AG10803 (cell line): Measurements from ENCODE around the gene GPC5.

Source experiments
- DNase-seq: peaks from one replicate; pipeline ENCODE4 v3.0.0; 2010; ENCODE audit warnings: low read depth
- H3K4me3 ChIP-seq: 2 replicates; pipeline ENCODE4 v1.5.1; 2011; ENCODE audit warnings: mild to moderate bottlenecking, low read length, control low read depth
- CTCF ChIP-seq: conservative IDR thresholded peaks from 2 replicates; pipeline ENCODE4 v1.5.1; 2011; ENCODE audit warnings: mild to moderate bottlenecking, low read length, control low read depth, inconsistent platforms

GPC5 gene

GRCh38 chr13:92379371-92379770 lies 981.0 kb downstream of the GPC5 start:
- DNase-seq: no peak
- no peak overlapping the region for H3K4me3 ChIP-seq
- no peak for TF ChIP-seq CTCF

- H3K4me3 ChIP-seq: no peak overlapping the region
- TF ChIP-seq CTCF: no peak
- DNase-seq: no peak
Observed at GRCh38 chr13:92384410-92384809, 986.0 kb downstream of the GPC5 start.

- DNase-seq: no peak
- no peak overlapping the region for H3K4me3 ChIP-seq
- no peak for TF ChIP-seq CTCF
Observed at GRCh38 chr13:92387245-92387644, 988.8 kb downstream of the GPC5 start.

GRCh38 chr13:92390217-92390616 lies 991.8 kb downstream of the GPC5 start:
- no peak overlapping the region for H3K4me3 ChIP-seq
- no peak for DNase-seq
- TF ChIP-seq CTCF: no peak

- no peak overlapping the region for H3K4me3 ChIP-seq
- no peak for DNase-seq
- TF ChIP-seq CTCF: no peak
Observed at GRCh38 chr13:92403606-92404005, 1005.2 kb downstream of the GPC5 start.

GRCh38 chr13:92407858-92408257 lies 1009.4 kb downstream of the GPC5 start:
- H3K4me3 ChIP-seq: no peak overlapping the region
- DNase-seq: no peak
- TF ChIP-seq CTCF: no peak

GRCh38 chr13:92412481-92412880 lies 1014.1 kb downstream of the GPC5 start:
- no peak for TF ChIP-seq CTCF
- no peak for DNase-seq

More at GRCh38 chr13:92412481-92412880, 1014.1 kb downstream of the GPC5 start:
- H3K4me3 ChIP-seq: no peak overlapping the region
